ENCODE results near the gene PCDHB9.
"Not testable (repeated sequence)": the region's sequence is repeated elsewhere in the genome, so short reads cannot be mapped to it uniquely, and the experiment has no call there.

Gene PCDHB9

GRCh38 chr5:141213656-141214339 lies 26.8 kb downstream of the PCDHB9 start, which contains the start of gene PCDHB13:
PCDHB13 (plus strand) TSS chr5:141213919; CDS start chr5:141214124, 205 bp downstream.
- 63% methylated on average over 2 of the region's 18 CpGs; no CpG with 5 or more reads in 1 of the 2 experiments for WGBS, 2 experiments (ENCODE audit: insufficient coverage in 2 of 2)

GRCh38 chr5:141214583-141214982 lies 27.6 kb downstream of the PCDHB9 start:
- not testable (repeated sequence) for H3K9me3 ChIP-seq (ENCODE audit: control insufficient read depth, low read length); H3K27ac ChIP-seq (ENCODE audit: low read depth, low read length, severe bottlenecking); H3K4me3 ChIP-seq (ENCODE audit: extremely low read depth, insufficient read depth, low read length, poor library complexity, severe bottlenecking); H3K36me3 ChIP-seq (ENCODE audit: control insufficient read depth, insufficient read depth, low read length); H3K4me1 ChIP-seq (ENCODE audit: control insufficient read depth, insufficient read depth, low read length, poor library complexity, severe bottlenecking)
- 89 to 93% methylated on average over 6 of the region's 12 CpGs for WGBS, 2 experiments (ENCODE audit: insufficient coverage in 2 of 2)

More at GRCh38 chr5:141213656-141214339, 26.8 kb downstream of the PCDHB9 start, which contains the start of gene PCDHB13:
- not testable (repeated sequence) for H3K4me3 ChIP-seq (ENCODE audit: extremely low read depth, insufficient read depth, low read length, poor library complexity, severe bottlenecking); H3K36me3 ChIP-seq (ENCODE audit: control insufficient read depth, insufficient read depth, low read length); H3K27ac ChIP-seq (ENCODE audit: low read depth, low read length, severe bottlenecking); H3K9me3 ChIP-seq (ENCODE audit: control insufficient read depth, low read length); H3K4me1 ChIP-seq (ENCODE audit: control insufficient read depth, insufficient read depth, low read length, poor library complexity, severe bottlenecking)

GRCh38 chr5:141215504-141215903 lies 28.5 kb downstream of the PCDHB9 start:
- H3K36me3 ChIP-seq (ENCODE audit: control insufficient read depth, insufficient read depth, low read length); H3K9me3 ChIP-seq (ENCODE audit: control insufficient read depth, low read length); H3K27ac ChIP-seq (ENCODE audit: low read depth, low read length, severe bottlenecking); H3K4me3 ChIP-seq (ENCODE audit: extremely low read depth, insufficient read depth, low read length, poor library complexity, severe bottlenecking); H3K4me1 ChIP-seq (ENCODE audit: control insufficient read depth, insufficient read depth, low read length, poor library complexity, severe bottlenecking): not testable (repeated sequence)
- WGBS, 2 experiments (ENCODE audit: insufficient coverage in 2 of 2), result 92 to 96% methylated on average over 13 to 25 of the region's 40 CpGs

- not testable (repeated sequence) for H3K36me3 ChIP-seq (ENCODE audit: control insufficient read depth, insufficient read depth, low read length); H3K27ac ChIP-seq (ENCODE audit: low read depth, low read length, severe bottlenecking); H3K9me3 ChIP-seq (ENCODE audit: control insufficient read depth, low read length); H3K4me1 ChIP-seq (ENCODE audit: control insufficient read depth, insufficient read depth, low read length, poor library complexity, severe bottlenecking); H3K4me3 ChIP-seq (ENCODE audit: extremely low read depth, insufficient read depth, low read length, poor library complexity, severe bottlenecking)
- 80 to 97% methylated on average over 3 to 7 of the region's 26 CpGs for WGBS, 2 experiments (ENCODE audit: insufficient coverage in 2 of 2)
Observed at GRCh38 chr5:141216035-141216434, 29.1 kb downstream of the PCDHB9 start.

- Histone ChIP-seq H3K4me1 (ENCODE audit: control insufficient read depth, insufficient read depth, low read length, poor library complexity, severe bottlenecking) (no peaks in the 10 kb centered on the region), H3K9me3 (ENCODE audit: control insufficient read depth, low read length) (peaks cover 9% of the 10 kb centered on the region), H3K27ac (ENCODE audit: low read depth, low read length, severe bottlenecking) (no peak within 1 kb of the TSS), H3K36me3 (ENCODE audit: control insufficient read depth, insufficient read depth, low read length) (no peaks in the 10 kb centered on the region), H3K4me3 (ENCODE audit: extremely low read depth, insufficient read depth, low read length, poor library complexity, severe bottlenecking) (no peak within 1 kb of the TSS)
- 52 to 56% methylated on average over 13 to 15 of the region's 15 CpGs for WGBS, 2 experiments (ENCODE audit: insufficient coverage in 2 of 2)
Observed at GRCh38 chr5:141223112-141223783, 36.3 kb downstream of the PCDHB9 start, which contains the start of gene PCDHB14. PCDHB14 (plus strand) TSS chr5:141223343; CDS start chr5:141223506, 163 bp downstream.

- not testable (repeated sequence) for H3K27ac ChIP-seq (ENCODE audit: low read depth, low read length, severe bottlenecking); H3K4me1 ChIP-seq (ENCODE audit: control insufficient read depth, insufficient read depth, low read length, poor library complexity, severe bottlenecking); H3K9me3 ChIP-seq (ENCODE audit: control insufficient read depth, low read length); H3K36me3 ChIP-seq (ENCODE audit: control insufficient read depth, insufficient read depth, low read length); H3K4me3 ChIP-seq (ENCODE audit: extremely low read depth, insufficient read depth, low read length, poor library complexity, severe bottlenecking)
- WGBS, 2 experiments (ENCODE audit: insufficient coverage in 2 of 2), result 93 to 96% methylated on average over 11 to 20 of the region's 40 CpGs
Observed at GRCh38 chr5:141224844-141225243, 37.9 kb downstream of the PCDHB9 start.

GRCh38 chr5:141225421-141225820 lies 38.5 kb downstream of the PCDHB9 start:
- 94 to 96% methylated on average over 9 to 21 of the region's 30 CpGs for WGBS, 2 experiments (ENCODE audit: insufficient coverage in 2 of 2)
- H3K4me3 ChIP-seq (ENCODE audit: extremely low read depth, insufficient read depth, low read length, poor library complexity, severe bottlenecking); H3K27ac ChIP-seq (ENCODE audit: low read depth, low read length, severe bottlenecking); H3K36me3 ChIP-seq (ENCODE audit: control insufficient read depth, insufficient read depth, low read length); H3K9me3 ChIP-seq (ENCODE audit: control insufficient read depth, low read length); H3K4me1 ChIP-seq (ENCODE audit: control insufficient read depth, insufficient read depth, low read length, poor library complexity, severe bottlenecking): not testable (repeated sequence)

GRCh38 chr5:141234109-141234667 lies 47.2 kb downstream of the PCDHB9 start:
- no peaks in the 10 kb centered on the region for H3K36me3 ChIP-seq (ENCODE audit: control insufficient read depth, insufficient read depth, low read length)
- H3K4me3 ChIP-seq (ENCODE audit: extremely low read depth, insufficient read depth, low read length, poor library complexity, severe bottlenecking), result no peak overlapping the region
- H3K27ac ChIP-seq (ENCODE audit: low read depth, low read length, severe bottlenecking), result no peak overlapping the region
- H3K9me3 ChIP-seq (ENCODE audit: control insufficient read depth, low read length), result peaks cover 26% of the 10 kb centered on the region
- no peaks in the 10 kb centered on the region for H3K4me1 ChIP-seq (ENCODE audit: control insufficient read depth, insufficient read depth, low read length, poor library complexity, severe bottlenecking)
- 88% methylated on average over 13 to 14 of the region's 15 CpGs for WGBS, 2 experiments (ENCODE audit: insufficient coverage in 2 of 2)

- H3K9me3 ChIP-seq (ENCODE audit: control insufficient read depth, low read length), result peaks cover 38% of the 10 kb centered on the region
- not testable (repeated sequence) for H3K4me3 ChIP-seq (ENCODE audit: extremely low read depth, insufficient read depth, low read length, poor library complexity, severe bottlenecking); H3K36me3 ChIP-seq (ENCODE audit: control insufficient read depth, insufficient read depth, low read length); H3K4me1 ChIP-seq (ENCODE audit: control insufficient read depth, insufficient read depth, low read length, poor library complexity, severe bottlenecking); H3K27ac ChIP-seq (ENCODE audit: low read depth, low read length, severe bottlenecking)
- WGBS, 2 experiments (ENCODE audit: insufficient coverage in 2 of 2), result 96 to 97% methylated on average over 18 to 27 of the region's 40 CpGs
Observed at GRCh38 chr5:141235922-141236321, 49.0 kb downstream of the PCDHB9 start.

- 93 to 96% methylated on average over 24 to 29 of the region's 32 CpGs for WGBS, 2 experiments (ENCODE audit: insufficient coverage in 2 of 2)
- Histone ChIP-seq H3K4me1 (ENCODE audit: control insufficient read depth, insufficient read depth, low read length, poor library complexity, severe bottlenecking) (no peaks in the 10 kb centered on the region), H3K9me3 (ENCODE audit: control insufficient read depth, low read length) (peaks cover 41% of the 10 kb centered on the region), H3K4me3 (ENCODE audit: extremely low read depth, insufficient read depth, low read length, poor library complexity, severe bottlenecking) (no peak overlapping the region), H3K27ac (ENCODE audit: low read depth, low read length, severe bottlenecking) (no peak overlapping the region), H3K36me3 (ENCODE audit: control insufficient read depth, insufficient read depth, low read length) (no peaks in the 10 kb centered on the region)
Observed at GRCh38 chr5:141236516-141237313, 49.8 kb downstream of the PCDHB9 start.
